Measurements from ENCODE around the gene ATP6V0A1.

The ATP6V0A1 gene

DNA sequence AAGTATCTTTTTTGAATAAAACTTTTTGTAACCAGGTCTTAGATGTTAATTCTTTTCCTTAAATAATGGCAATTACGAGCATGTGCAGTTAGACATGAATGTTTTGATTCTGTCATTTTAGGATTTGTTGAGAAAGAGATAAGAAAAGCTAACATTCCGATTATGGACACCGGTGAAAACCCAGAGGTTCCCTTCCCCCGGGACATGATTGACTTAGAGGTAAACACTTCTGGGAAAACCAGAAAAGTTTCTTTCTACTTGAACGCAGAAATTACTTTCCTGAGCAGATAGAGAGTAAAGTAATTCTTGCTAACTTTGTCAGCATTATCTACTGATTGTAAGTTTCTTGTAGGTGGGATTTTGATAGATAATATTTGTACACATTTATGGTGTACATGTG is 9.2 kb downstream of the ATP6V0A1 start:
- no peak overlapping the region for H3K4me3 ChIP-seq (ENCODE audit: low read depth, low read length)
- no peak for DNase-seq (ENCODE audit: low read depth)
- in situ Hi-C loops (cut with HindIII; ENCODE audit: low sequenced_read_pairs), result no loop called here
- TF ChIP-seq, protein P1, sequence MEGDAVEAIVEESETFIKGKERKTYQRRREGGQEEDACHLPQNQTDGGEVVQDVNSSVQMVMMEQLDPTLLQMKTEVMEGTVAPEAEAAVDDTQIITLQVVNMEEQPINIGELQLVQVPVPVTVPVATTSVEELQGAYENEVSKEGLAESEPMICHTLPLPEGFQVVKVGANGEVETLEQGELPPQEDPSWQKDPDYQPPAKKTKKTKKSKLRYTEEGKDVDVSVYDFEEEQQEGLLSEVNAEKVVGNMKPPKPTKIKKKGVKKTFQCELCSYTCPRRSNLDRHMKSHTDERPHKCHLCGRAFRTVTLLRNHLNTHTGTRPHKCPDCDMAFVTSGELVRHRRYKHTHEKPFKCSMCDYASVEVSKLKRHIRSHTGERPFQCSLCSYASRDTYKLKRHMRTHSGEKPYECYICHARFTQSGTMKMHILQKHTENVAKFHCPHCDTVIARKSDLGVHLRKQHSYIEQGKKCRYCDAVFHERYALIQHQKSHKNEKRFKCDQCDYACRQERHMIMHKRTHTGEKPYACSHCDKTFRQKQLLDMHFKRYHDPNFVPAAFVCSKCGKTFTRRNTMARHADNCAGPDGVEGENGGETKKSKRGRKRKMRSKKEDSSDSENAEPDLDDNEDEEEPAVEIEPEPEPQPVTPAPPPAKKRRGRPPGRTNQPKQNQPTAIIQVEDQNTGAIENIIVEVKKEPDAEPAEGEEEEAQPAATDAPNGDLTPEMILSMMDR (IDR thresholded peaks at IDR 0.05; ENCODE audit: low read depth, low read length, missing control alignments), result no peak

- TF ChIP-seq, protein P1 (IDR thresholded peaks at IDR 0.05; ENCODE audit: low read depth, low read length, missing control alignments), result no peak
- DNase-seq (ENCODE audit: low read depth), result no peak
- no peak overlapping the region for H3K4me3 ChIP-seq (ENCODE audit: low read depth, low read length)
- in situ Hi-C loops (cut with HindIII; ENCODE audit: low sequenced_read_pairs), result no loop called here
Measured at GRCh38 chr17:42472709-42473521, 14.2 kb downstream of the ATP6V0A1 start.

DNA sequence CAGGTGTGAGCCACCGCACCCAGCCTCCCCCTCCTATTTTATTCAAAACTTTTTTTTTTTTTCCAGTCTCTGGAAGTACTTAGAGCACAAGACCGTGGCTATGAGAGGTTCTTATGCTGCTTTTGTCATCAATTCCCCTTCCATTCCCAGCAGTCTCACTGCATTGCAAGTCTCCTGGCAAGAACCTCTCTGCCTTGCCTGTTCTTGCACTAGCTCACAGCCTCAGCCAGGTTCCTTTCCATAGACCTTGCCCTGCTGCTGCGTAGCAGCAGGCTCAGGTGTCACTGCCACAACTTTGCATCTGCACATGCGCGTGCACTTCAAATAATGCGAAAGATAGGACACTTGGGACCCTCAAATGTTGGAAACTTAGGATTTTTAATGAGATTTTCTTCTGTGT is 15.6 kb downstream of the ATP6V0A1 start:
- TF ChIP-seq, protein P1 (IDR thresholded peaks at IDR 0.05; ENCODE audit: low read depth, low read length, missing control alignments), result no peak
- no peak overlapping the region for H3K4me3 ChIP-seq (ENCODE audit: low read depth, low read length)
- no peak for DNase-seq (ENCODE audit: low read depth)
- in situ Hi-C loops (cut with HindIII; ENCODE audit: low sequenced_read_pairs), result no loop called here

- DNase-seq (ENCODE audit: low read depth), result no peak
- in situ Hi-C loops (cut with HindIII; ENCODE audit: low sequenced_read_pairs), result no loop called here
- no peak overlapping the region for H3K4me3 ChIP-seq (ENCODE audit: low read depth, low read length)
- TF ChIP-seq, protein P1 (IDR thresholded peaks at IDR 0.05; ENCODE audit: low read depth, low read length, missing control alignments), result no peak
Measured at GRCh38 chr17:42475121-42475520, 16.4 kb downstream of the ATP6V0A1 start.

- TF ChIP-seq, protein P1 (IDR thresholded peaks at IDR 0.05; ENCODE audit: low read depth, low read length, missing control alignments), result no peak
Measured at GRCh38 chr17:42475835-42476234, 17.2 kb downstream of the ATP6V0A1 start.

GRCh38 chr17:42476411-42476810 is 17.7 kb downstream of the ATP6V0A1 start:
- TF ChIP-seq, protein P1 (IDR thresholded peaks at IDR 0.05; ENCODE audit: low read depth, low read length, missing control alignments), result no peak
- in situ Hi-C loops (cut with HindIII; ENCODE audit: low sequenced_read_pairs), result no loop called here
- no peak overlapping the region for H3K4me3 ChIP-seq (ENCODE audit: low read depth, low read length)
- DNase-seq (ENCODE audit: low read depth), result no peak

More at GRCh38 chr17:42475835-42476234, 17.2 kb downstream of the ATP6V0A1 start:
- no peak for DNase-seq (ENCODE audit: low read depth)
- in situ Hi-C loops (cut with HindIII; ENCODE audit: low sequenced_read_pairs), result no loop called here
- no peak overlapping the region for H3K4me3 ChIP-seq (ENCODE audit: low read depth, low read length)
